Measurements from ENCODE around the gene SARS2.
A peak's percentile ranks its signal among the peaks of the same experiment; 100 is the strongest.
"Not testable (repeated sequence)": the region's sequence is repeated elsewhere in the genome, so short reads cannot be mapped to it uniquely, and the experiment has no call there.

Gene SARS2

DNA sequence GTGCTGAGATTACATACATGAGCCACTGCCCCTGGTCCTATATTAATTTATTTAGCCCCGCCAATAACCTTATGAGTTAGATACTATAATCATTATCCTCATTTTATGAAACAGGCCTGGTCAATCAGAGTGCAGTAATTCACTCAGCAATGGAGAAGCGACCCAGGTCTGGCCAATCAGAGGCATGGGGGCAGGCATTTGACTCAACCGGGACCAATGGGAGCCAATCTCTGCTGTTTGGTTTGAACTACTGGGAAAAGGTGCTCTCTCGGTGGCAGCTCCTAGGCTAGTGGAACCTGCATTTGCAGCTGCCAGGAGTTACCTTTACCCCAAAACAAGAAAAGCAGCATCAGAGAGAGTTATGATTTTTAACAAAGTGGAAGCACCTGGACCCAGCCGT is 37.7 kb downstream of the SARS2 start:
- no peak for DNase-seq (ENCODE audit: low read depth)

DNA sequence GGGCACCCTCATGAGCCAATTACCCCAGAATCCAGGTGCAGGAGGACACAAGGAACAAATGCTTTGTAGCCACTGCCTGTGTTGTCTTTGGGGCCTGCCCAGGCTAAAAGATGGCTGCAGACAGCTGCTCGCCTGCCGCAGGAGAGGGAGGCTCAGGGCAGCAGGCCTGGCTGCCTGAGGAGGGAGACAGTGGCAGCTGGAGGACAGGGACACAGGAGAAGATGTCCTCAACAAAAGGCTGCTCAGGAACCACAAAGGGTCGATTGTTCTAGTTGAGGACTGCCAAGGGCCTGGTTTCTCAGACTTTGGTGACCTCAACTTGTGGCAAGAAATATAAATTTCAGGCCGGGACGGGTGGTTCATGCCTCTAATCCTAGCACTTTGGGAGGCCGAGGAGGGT is 38.8 kb downstream of the SARS2 start:
- DNase-seq (ENCODE audit: low read depth): no peak

GRCh38 chr19:38890686-38891085 is 39.9 kb downstream of the SARS2 start:
- DNase-seq (ENCODE audit: low read depth): no peak

- no peak for DNase-seq (ENCODE audit: low read depth)
Observed at GRCh38 chr19:38889803-38890202, 40.8 kb downstream of the SARS2 start.

DNA sequence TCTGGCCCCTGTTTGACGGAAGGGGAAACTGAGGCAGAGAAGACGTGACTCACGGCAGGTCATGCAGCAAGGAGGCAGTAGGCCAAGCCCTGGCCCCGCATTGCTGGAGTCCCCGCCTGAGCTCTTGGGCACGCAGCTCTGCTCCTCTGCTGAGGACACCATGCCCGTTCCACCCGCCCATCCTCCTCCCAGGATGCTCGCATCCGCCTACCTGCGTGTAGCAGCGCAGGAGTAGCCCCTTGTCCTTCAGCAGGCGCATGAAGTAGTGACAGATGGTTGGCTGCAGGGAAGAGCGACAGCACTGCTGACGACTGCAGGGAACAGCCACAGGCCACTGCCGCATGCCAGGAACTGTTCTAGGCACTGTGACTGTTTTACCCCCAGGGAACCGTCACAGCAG is 41.7 kb downstream of the SARS2 start:
- DNase-seq (ENCODE audit: low read depth): no peak

GRCh38 chr19:38884691-38885090 is 45.9 kb downstream of the SARS2 start:
- not testable (repeated sequence) for DNase-seq (ENCODE audit: low read depth)

GRCh38 chr19:38883286-38883685 is 47.3 kb downstream of the SARS2 start:
- no peak for DNase-seq (ENCODE audit: low read depth)

DNA sequence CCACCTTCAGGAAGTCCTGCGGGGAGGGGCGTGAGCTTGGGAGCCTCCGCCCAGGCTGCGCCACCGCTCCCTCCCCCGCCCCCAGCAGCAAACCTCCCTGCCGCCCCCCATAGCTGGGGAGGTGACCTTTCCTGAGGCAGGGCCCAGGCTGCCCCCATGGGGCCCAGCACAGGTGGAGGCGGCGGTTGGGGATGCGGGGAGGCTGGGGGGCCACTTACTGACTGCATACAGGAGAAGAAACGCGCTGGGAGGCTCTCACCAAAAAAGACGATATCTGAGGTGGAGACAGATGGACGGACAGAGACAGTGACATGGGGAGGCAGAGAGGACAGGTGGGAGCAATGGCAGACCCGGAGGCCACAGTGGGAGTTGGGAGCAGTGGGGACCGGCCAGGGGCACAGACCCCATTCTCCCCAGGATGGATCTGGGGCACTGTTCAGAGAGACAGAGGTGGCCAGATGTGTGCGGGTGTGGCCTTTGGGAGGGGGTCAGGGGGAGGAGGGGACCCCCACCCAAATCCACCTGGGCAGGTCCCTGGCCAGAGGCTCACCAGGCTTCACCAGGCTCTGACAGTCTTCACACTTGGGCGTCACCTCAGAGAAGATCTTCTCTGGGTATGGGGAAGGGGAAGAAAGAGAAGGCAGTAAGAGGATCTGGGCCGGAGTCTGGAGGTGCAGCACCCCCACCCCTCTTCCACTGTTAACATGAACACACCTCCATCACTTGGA is 49.5 kb downstream of the SARS2 start:
- DNase-seq (ENCODE audit: low read depth): no peak

GRCh38 chr19:38880076-38880881 is 50.3 kb downstream of the SARS2 start:
- no peak for DNase-seq (ENCODE audit: low read depth)

DNA sequence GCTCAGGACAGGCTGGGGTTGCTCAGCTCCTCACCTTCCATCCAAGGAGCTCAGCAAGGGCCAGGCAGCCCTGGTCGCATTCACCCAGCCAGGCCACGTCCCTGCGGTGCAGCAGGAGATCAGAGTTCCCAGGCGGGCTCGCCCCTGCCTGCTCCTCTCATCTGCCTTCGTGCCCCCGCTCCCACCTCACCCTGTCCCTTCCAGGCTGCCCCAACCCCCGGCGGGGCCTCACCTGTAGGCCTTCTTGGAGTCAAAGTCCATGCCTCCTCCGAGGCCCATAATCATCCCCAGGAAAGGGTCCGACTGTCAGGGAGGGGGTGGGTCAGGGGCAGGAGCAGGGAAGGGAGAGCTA is 51.2 kb downstream of the SARS2 start:
- no peak for DNase-seq (ENCODE audit: low read depth)

- no peak for DNase-seq (ENCODE audit: low read depth)
Observed at GRCh38 chr19:38878575-38879399, 51.8 kb downstream of the SARS2 start.

DNA sequence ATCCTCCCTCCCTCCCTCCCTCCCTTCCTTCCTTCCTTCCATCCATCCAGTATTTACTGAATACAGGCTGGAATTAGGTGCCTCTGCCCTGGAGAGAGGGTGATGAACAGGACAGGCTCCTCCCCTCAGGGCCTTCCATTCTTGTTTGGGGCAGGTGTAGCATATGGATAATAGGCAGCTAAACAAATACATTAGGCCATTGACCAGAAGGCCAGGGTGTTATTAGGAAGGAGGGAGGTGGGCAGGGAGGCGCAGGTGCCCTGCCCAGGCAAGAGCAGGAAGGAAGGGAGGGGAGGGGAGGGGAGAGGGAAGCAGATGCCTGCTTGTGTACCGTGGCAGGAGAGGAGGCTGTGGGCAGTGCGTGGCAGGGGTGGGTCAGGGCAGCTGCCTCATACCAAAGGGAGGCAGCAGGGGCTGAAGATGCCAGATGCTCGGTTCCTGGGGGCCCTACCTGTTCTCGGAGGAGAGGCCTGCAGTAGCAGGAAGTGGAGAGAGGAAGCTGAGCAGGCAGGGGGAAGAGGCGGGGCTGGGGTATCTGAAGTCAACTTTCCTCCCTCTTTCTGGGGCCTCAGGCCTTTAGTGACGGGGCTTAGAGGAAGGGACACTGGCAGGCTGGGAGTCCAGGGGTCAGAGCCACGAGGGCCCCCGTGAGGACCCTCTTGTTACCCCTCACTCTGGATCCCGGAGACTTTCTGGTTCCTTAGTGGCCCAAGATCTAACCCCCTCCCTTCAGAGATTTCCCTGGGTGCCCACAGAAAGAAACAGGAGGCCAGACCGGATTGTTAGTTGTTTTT is 52.6 kb downstream of the SARS2 start, which contains the start of gene RINL:
RINL (minus strand) TSS at position 495 of the 794 bp plus-strand sequence. CDS start 1,533 bp downstream, outside the sequence.
- peak; percentile 59 for DNase-seq (ENCODE audit: low read depth)

- no peak for DNase-seq (ENCODE audit: low read depth)
Observed at GRCh38 chr19:38875656-38876395, 54.7 kb downstream of the SARS2 start.

DNA sequence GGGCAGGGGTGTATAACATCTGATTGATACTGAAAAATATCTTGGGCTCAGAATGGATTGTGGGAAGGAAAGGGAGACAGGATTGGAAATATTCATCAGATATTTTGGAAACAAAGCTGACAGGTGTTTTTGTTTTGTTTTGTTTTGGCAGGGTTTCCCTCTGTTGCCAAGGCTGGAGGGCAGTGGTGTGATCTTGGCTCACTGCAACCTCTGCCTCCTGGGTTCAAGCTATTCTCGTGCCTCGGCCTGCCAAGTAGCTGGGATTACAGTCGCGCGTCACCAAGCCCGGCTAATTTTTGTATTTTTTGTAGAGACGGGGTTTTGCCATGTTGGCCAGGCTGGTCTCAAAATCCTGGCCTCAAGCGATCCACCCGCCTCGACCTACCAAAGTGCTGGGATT is 57.2 kb downstream of the SARS2 start:
- not testable (repeated sequence) for DNase-seq (ENCODE audit: low read depth)

GRCh38 chr19:38870612-38871011 is 60.0 kb downstream of the SARS2 start:
- no peak for DNase-seq (ENCODE audit: low read depth)

GRCh38 chr19:38869836-38870607 is 60.5 kb downstream of the SARS2 start:
- peak; percentile 92 for DNase-seq (ENCODE audit: low read depth)

DNA sequence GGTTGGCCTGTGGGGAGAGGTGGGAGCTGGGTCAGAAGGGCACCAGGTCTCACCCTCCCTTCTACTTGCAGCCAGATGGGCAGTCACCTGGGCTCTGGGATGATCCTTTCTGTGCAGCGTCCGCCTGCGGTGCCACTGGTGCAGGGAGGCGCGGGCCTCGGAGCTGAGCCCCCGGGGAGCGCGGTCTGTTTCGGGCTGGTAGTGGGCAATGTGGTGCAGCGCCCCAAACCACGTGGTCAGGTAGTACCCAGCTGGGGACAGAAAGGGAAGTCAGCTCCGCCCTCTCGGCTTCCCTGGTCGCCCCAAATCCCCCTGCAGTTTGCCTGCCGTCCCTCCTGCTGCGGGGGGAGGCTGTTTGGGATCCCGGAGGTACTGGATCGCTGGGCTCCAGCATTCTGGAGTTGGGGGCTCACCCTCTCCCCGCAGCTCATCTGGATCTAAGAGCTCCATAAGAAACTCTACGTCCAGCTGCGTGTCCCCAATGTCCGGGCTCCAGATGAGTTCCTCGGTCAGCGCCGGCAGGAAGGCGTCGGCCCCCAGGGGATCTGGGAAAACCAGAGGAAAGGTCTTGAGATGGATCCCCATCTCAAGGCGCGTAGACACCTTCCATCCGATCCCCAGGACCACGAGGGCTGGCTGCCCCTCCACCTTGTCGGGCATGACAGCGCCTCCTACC is 61.3 kb downstream of the SARS2 start:
- no peak for DNase-seq (ENCODE audit: low read depth)

DNA sequence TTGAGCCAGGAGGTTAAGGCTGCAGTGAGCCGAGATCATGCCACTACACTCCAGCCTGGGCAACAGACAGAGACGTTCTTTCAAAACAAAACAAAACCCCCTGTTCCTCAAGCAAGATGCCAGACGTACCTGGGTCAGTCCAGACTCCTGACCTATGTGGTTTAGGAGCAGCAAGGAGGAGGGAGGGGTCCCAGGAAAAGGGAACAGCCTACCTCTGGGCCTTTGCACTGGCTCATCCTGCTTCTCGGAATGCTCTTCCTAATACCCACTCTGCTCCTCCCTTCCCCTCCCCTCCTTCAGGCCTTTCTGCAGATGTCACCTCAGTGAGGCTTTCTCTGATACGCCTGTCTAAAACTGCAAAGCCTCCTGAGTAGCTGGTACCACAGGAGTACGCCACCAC is 62.0 kb downstream of the SARS2 start:
- DNase-seq (ENCODE audit: low read depth): no peak

DNA sequence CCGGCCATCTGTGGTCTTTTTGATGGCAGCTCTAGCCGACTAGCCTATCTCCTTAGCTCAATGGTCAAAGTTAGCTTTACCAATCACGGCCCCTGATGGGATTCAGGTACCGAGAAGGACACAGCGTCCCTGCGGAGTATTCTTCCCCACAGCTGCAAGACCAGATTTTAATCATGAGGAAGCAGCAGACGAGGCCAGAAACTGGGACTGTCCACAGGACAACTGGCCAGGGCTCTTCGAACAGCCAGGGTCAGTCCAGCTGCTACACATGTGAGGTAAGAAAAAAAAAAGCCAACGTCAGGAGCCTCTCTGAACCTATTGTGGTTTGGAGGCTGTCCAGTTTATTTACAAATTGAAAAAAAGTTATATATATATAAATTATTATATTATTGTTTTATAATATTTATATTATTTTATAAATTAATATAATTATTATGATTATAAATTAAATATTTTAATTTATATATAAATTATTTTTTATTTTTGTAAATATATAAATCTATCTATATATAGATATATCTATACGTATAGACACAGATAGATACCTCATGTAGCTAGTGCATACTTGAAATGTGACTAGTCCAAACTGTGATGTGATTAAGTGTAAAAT is 63.3 kb downstream of the SARS2 start:
- no peak for DNase-seq (ENCODE audit: low read depth)
